Chondrocyte (in vitro differentiated cells): ENCODE results near the gene SHISA2. TPM values are rescaled to one million over a fixed set of nuclear protein-coding genes. Genes with fewer than 3 reads are reported as not detected.

Experiments
- DNase-seq: peaks from one replicate; pipeline ENCODE4 v3.0.0; 2021; ENCODE audit warnings: mixed read lengths, low spot score
- H3K27ac Mint-ChIP-seq: one replicate; pipeline ENCODE4 v1.8.0; 2021; ENCODE audit warnings: mild to moderate bottlenecking, moderate library complexity, mixed read lengths; ENCODE audit not compliant: unreplicated experiment
- H3K27me3 Mint-ChIP-seq: 2 replicates; pipeline ENCODE4 v1.8.0; 2021; ENCODE audit warnings: low read depth, mixed read lengths
- H3K36me3 Mint-ChIP-seq: 2 replicates; pipeline ENCODE4 v1.8.0; 2021; ENCODE audit warnings: low read depth, mixed read lengths
- H3K4me1 Mint-ChIP-seq: 2 replicates; pipeline ENCODE4 v1.8.0; 2021; ENCODE audit warnings: low read depth, mild to moderate bottlenecking, mixed read lengths
- H3K4me3 Mint-ChIP-seq: one replicate; pipeline ENCODE4 v1.8.0; 2021; ENCODE audit warnings: mild to moderate bottlenecking, moderate library complexity, mixed read lengths; ENCODE audit not compliant: unreplicated experiment
- H3K9me3 Mint-ChIP-seq: 2 replicates; pipeline ENCODE4 v1.8.0; 2021; ENCODE audit warnings: low read depth, mixed read lengths
- total RNA-seq: library from RNA; stranded (reverse); gene quantifications from 3 replicates; pipeline ENCODE4 v1.2.1, GENCODE V29; 2021
- TF ChIP-seq, protein P1 (sequence below): fragments of 200-600 bp; sonication (generic); IDR thresholded peaks from 2 replicates; pipeline ENCODE4 v1.5.0; 2021; ENCODE audit warnings: antibody characterized with exemption, mild to moderate bottlenecking, moderate library complexity

The SHISA2 gene
- total RNA-seq, 1 donor from 2014 or later = 113 TPM

GRCh38 chr13:26024558-26024957 lies 27.3 kb downstream of the SHISA2 start:
- H3K9me3 Mint-ChIP-seq = no peaks in the 10 kb centered on the region
- H3K27me3 Mint-ChIP-seq = no peaks in the 10 kb centered on the region
- H3K27ac Mint-ChIP-seq = peak overlapping the region; percentile 74
- H3K4me1 Mint-ChIP-seq = peaks cover 62% of the 10 kb centered on the region
- TF ChIP-seq, protein P1, sequence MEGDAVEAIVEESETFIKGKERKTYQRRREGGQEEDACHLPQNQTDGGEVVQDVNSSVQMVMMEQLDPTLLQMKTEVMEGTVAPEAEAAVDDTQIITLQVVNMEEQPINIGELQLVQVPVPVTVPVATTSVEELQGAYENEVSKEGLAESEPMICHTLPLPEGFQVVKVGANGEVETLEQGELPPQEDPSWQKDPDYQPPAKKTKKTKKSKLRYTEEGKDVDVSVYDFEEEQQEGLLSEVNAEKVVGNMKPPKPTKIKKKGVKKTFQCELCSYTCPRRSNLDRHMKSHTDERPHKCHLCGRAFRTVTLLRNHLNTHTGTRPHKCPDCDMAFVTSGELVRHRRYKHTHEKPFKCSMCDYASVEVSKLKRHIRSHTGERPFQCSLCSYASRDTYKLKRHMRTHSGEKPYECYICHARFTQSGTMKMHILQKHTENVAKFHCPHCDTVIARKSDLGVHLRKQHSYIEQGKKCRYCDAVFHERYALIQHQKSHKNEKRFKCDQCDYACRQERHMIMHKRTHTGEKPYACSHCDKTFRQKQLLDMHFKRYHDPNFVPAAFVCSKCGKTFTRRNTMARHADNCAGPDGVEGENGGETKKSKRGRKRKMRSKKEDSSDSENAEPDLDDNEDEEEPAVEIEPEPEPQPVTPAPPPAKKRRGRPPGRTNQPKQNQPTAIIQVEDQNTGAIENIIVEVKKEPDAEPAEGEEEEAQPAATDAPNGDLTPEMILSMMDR = no peak
- no peaks in the 10 kb centered on the region for H3K36me3 Mint-ChIP-seq
- H3K4me3 Mint-ChIP-seq = no peak overlapping the region
- DNase-seq = no peak

DNA sequence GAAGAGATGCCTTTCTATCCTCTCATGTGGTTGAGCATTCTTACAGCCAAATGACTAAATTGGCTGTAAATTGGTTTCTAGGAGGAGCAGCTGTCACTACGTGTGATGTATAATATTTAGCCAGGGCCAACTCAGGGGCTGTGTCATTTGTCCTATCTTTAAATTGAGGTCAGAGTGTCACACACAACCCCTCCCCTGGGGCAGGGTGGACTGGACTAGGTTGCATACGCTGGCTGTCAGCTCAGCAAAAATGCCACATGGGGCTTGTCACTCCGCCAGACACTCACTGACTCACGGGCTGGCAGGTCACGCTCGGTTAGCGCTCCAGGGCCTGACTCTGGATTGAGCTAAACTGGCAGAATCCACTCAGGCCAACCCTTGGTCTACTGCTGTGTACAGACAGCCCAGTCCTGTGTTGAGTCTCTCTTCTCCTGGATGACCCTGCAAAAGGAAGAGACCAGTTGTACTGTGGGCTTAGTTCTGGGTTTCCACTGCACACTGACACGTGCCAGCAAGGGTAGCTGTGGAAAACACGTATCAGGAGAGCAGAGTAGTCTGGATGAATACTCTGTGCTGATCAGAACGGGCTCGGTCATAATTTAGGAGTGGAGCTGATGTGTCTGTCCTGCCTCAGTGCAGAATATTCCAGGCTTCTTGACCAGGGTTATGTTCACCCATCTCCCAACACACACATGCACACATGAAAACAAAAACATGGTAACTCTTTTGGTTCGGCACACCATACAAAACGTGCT lies 29.1 kb downstream of the SHISA2 start:
- TF ChIP-seq, protein P1 = no peak
- DNase-seq = no peak
- H3K4me1 Mint-ChIP-seq = peaks cover 81% of the 10 kb centered on the region
- no peaks in the 10 kb centered on the region for H3K9me3 Mint-ChIP-seq
- H3K4me3 Mint-ChIP-seq = no peak overlapping the region
- no peaks in the 10 kb centered on the region for H3K27me3 Mint-ChIP-seq
- peak overlapping the region; percentile 97 for H3K27ac Mint-ChIP-seq
- no peaks in the 10 kb centered on the region for H3K36me3 Mint-ChIP-seq

DNA sequence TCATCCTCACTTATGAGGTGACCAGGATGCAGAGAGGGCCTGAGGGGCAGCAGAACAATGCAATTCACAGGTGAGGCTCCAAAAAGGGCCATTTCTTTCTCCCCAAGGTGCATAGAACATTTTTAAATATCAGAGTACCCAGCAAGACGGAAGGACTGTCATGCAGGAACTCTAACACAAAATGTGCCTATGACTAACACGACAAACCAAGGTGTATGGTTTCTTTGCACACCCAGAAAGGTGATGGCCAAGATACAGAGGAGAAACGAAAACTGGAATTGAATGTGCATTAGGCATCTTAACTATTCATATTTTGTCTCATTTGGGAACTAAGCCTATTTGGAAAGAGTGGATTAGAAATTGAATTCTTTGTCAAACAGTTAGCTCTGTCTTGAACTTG lies 29.9 kb downstream of the SHISA2 start:
- H3K36me3 Mint-ChIP-seq = no peaks in the 10 kb centered on the region
- peak overlapping the region; percentile 97 for H3K27ac Mint-ChIP-seq
- H3K9me3 Mint-ChIP-seq = no peaks in the 10 kb centered on the region
- H3K4me1 Mint-ChIP-seq = peaks cover 88% of the 10 kb centered on the region
- TF ChIP-seq, protein P1 = no peak
- no peak for DNase-seq
- no peaks in the 10 kb centered on the region for H3K27me3 Mint-ChIP-seq
- H3K4me3 Mint-ChIP-seq = no peak overlapping the region

DNA sequence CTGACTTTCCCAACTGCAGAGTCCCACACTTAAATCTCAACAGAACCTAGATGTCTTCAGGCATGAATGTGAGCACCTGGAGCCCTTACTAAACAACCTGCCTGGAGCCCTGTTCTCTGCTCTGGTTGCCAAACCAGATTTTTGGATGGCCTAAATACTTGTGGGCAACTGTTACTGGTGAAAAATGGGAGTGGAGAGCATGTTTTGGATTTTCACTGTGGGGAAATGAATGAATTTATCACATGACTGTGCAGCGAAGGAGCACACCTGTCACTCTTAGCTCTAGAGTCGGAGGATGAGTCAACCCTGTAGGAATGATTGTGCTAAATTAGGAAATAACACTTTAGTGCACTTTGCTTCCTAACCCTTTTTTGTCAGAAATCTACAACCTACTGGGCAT lies 30.3 kb downstream of the SHISA2 start:
- Mint-ChIP-seq H3K36me3 (no peaks in the 10 kb centered on the region), H3K4me3 (no peak overlapping the region), H3K9me3 (no peaks in the 10 kb centered on the region), H3K4me1 (peaks cover 93% of the 10 kb centered on the region), H3K27ac (peak overlapping the region; percentile 97), H3K27me3 (no peaks in the 10 kb centered on the region)
- no peak for DNase-seq
- TF ChIP-seq, protein P1 = no peak

GRCh38 chr13:26020891-26021290 lies 30.9 kb downstream of the SHISA2 start:
- peaks cover 97% of the 10 kb centered on the region for H3K4me1 Mint-ChIP-seq
- DNase-seq = no peak
- no peaks in the 10 kb centered on the region for H3K36me3 Mint-ChIP-seq
- peak overlapping the region; percentile 97 for H3K27ac Mint-ChIP-seq
- H3K4me3 Mint-ChIP-seq = no peak overlapping the region
- no peaks in the 10 kb centered on the region for H3K9me3 Mint-ChIP-seq
- H3K27me3 Mint-ChIP-seq = no peaks in the 10 kb centered on the region
- TF ChIP-seq, protein P1 = no peak
